GM23338 (cell line): ENCODE measurements around the gene SMG7. TPM values are rescaled to one million over a fixed set of nuclear protein-coding genes. Genes with fewer than 3 reads are reported as not detected.

Source experiments
- ATAC-seq: fragments of 200-7000 bp; cut with Tn5 transposase; 3 replicates; pipeline ENCODE4 v1.9.1; 2020
- DNase-seq: peaks from one replicate; pipeline ENCODE4 v3.0.0-alpha.2; 2015; ENCODE audit warnings: low spot score
- H2AFZ ChIP-seq: fragments of 200-600 bp; sonication (generic); 2 replicates; pipeline ENCODE4 v1.8.0; 2016; ENCODE audit warnings: antibody characterized with exemption, mild to moderate bottlenecking, moderate library complexity
- H3F3A ChIP-seq: fragments of 200-600 bp; sonication (generic); replicated peaks from 2 replicates; pipeline ENCODE4 v1.8.0; 2017; ENCODE audit warnings: antibody characterized with exemption, mixed run types, low read depth
- H3K27ac ChIP-seq: fragments of 200-600 bp; sonication (generic); 2 replicates; pipeline ENCODE4 v1.6.1; 2016; ENCODE audit warnings: low read depth
- H3K27me3 ChIP-seq: fragments of 200-600 bp; sonication (generic); 2 replicates; pipeline ENCODE4 v1.8.0; 2016; ENCODE audit warnings: mild to moderate bottlenecking, mixed run types, moderate library complexity; ENCODE audit not compliant: insufficient read depth
- H3K36me3 ChIP-seq: fragments of 200-600 bp; sonication (generic); 2 replicates; pipeline ENCODE4 v1.8.0; 2016; ENCODE audit warnings: mild to moderate bottlenecking; ENCODE audit not compliant: insufficient read depth
- H3K4me1 ChIP-seq: fragments of 200-600 bp; sonication (generic); 2 replicates; pipeline ENCODE4 v1.8.0; 2016; ENCODE audit warnings: mild to moderate bottlenecking, moderate library complexity; ENCODE audit not compliant: insufficient read depth
- H3K4me2 ChIP-seq: fragments of 200-600 bp; sonication (generic); 2 replicates; pipeline ENCODE4 v1.7.1; 2017; ENCODE audit warnings: mixed run types
- H3K4me3 ChIP-seq: fragments of 200-600 bp; sonication (generic); 2 replicates; pipeline ENCODE4 v1.6.1; 2016; ENCODE audit warnings: mixed run types
- H3K79me2 ChIP-seq: fragments of 200-600 bp; sonication (generic); replicated peaks from 2 replicates; pipeline ENCODE4 v1.8.0; 2017; ENCODE audit warnings: mild to moderate bottlenecking; ENCODE audit not compliant: insufficient read depth
- H3K9me2 ChIP-seq: fragments of 200-600 bp; sonication (generic); 2 replicates; pipeline ENCODE4 v1.8.0; 2017; ENCODE audit not compliant: insufficient read depth
- H4K20me1 ChIP-seq: fragments of 200-600 bp; sonication (generic); replicated peaks from 2 replicates; pipeline ENCODE4 v1.8.0; 2017; ENCODE audit warnings: mild to moderate bottlenecking; ENCODE audit not compliant: insufficient read depth
- H3K27ac Mint-ChIP-seq: 2 replicates; pipeline ENCODE4 v1.8.0; 2020; ENCODE audit warnings: inconsistent platforms, mild to moderate bottlenecking, moderate library complexity, mixed read lengths
- H3K27me3 Mint-ChIP-seq: 3 replicates; pipeline ENCODE4 v1.8.0; 2022; ENCODE audit warnings: low read depth, mild to moderate bottlenecking, moderate library complexity, mixed read lengths, inconsistent platforms; ENCODE audit not compliant: insufficient read depth, poor library complexity
- H3K36me3 Mint-ChIP-seq: 3 replicates; pipeline ENCODE4 v1.8.0; 2021; ENCODE audit warnings: low read depth, mild to moderate bottlenecking, inconsistent platforms, moderate library complexity, mixed read lengths
- H3K4me1 Mint-ChIP-seq: 3 replicates; pipeline ENCODE4 v1.8.0; 2020; ENCODE audit warnings: mild to moderate bottlenecking, inconsistent platforms, mixed read lengths
- H3K4me3 Mint-ChIP-seq: 3 replicates; pipeline ENCODE4 v1.8.0; 2021; ENCODE audit warnings: moderate library complexity, mild to moderate bottlenecking, inconsistent platforms, mixed read lengths
- H3K9me3 Mint-ChIP-seq: 3 replicates; pipeline ENCODE4 v1.8.0; 2020; ENCODE audit warnings: moderate library complexity, mild to moderate bottlenecking, inconsistent platforms, mixed read lengths
- CREB1 ChIP-seq: fragments of 250-450 bp; sonication (Bioruptor Pico); IDR thresholded peaks from 2 replicates; pipeline ENCODE4 v1.5.0; 2020; ENCODE audit warnings: low read depth, mild to moderate bottlenecking, moderate library complexity
- EZH2 ChIP-seq: fragments of 200-600 bp; sonication (generic); IDR thresholded peaks from one replicate; pipeline ENCODE4 v1.8.0; 2017; ENCODE audit warnings: antibody characterized with exemption, mild to moderate bottlenecking, low read depth; ENCODE audit not compliant: unreplicated experiment
- EZH2phosphoT487 ChIP-seq: fragments of 200-600 bp; sonication (generic); IDR thresholded peaks from one replicate; pipeline ENCODE4 v1.8.1; 2018; ENCODE audit warnings: antibody characterized with exemption; ENCODE audit not compliant: unreplicated experiment
- JUNB ChIP-seq: IDR thresholded peaks from one replicate; pipeline ENCODE4 v1.6.1; 2016; ENCODE audit warnings: antibody characterized with exemption; ENCODE audit not compliant: unreplicated experiment
- REST ChIP-seq: IDR thresholded peaks from one replicate; pipeline ENCODE4 v1.6.1; 2018; ENCODE audit warnings: antibody characterized with exemption; ENCODE audit not compliant: unreplicated experiment
- STAT1 ChIP-seq: IDR thresholded peaks from one replicate; pipeline ENCODE4 v1.6.1; 2016; ENCODE audit warnings: antibody characterized with exemption; ENCODE audit not compliant: unreplicated experiment
- ZNF114 ChIP-seq: fragments of 250-450 bp; sonication (Bioruptor Pico); IDR thresholded peaks from 2 replicates; pipeline ENCODE4 v1.5.0; 2020; ENCODE audit warnings: mild to moderate bottlenecking, moderate library complexity
- polyA plus RNA-seq: library from polyadenylated mRNA; unstranded; fragments of >200 nt; fragmentation: Nextera tagmentation; extraction: Ambion mirVana; gene quantifications from 2 replicates; pipeline ENCODE4 v1.2.1, GENCODE V29; 2016
- total RNA-seq: library from RNA; depleted of rRNA; stranded (reverse); fragments of >200 nt; shearing (Covaris generic); gene quantifications from 2 replicates; pipeline ENCODE4 v1.2.3, GENCODE V29; 2014

SMG7 gene
- total and polyA plus RNA-seq, 2 experiments from 2014 or later = 33.0 to 79.4 TPM

DNA sequence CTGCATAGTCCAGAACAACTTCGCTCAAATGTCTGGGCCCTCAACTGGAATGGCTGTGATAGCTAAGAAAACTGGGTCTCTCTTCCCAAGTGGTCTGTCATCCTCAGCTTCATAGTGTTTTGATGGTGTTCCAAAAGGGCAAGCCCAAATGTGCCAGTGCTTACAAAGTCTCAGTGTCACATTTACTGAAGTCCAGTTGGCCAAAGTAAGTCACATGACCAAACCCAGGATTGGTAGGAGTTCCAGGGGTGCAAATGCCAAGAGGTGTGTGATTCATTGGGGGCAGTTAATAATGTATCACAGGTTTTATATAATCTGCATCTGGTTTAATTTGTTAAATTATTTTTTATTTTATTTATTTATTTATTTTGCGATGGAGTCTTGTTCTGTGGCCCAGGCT, 24.9 kb downstream of the SMG7 start:
- H3K79me2 ChIP-seq = peaks cover 100% of the 10 kb centered on the region
- no peak overlapping the region for H3K4me3 ChIP-seq
- H3K27ac ChIP-seq = no peak overlapping the region
- Mint-ChIP-seq H3K4me3 (no peak overlapping the region), H3K36me3 (no peaks in the 10 kb centered on the region), H3K27ac (no peak overlapping the region; the same call in 1 of the 2 replicates), H3K4me1 (peaks cover 29% of the 10 kb centered on the region), H3K27me3 (no peaks in the 10 kb centered on the region), H3K9me3 (no peaks in the 10 kb centered on the region)
- no peaks in the 10 kb centered on the region for H3K9me2 ChIP-seq
- H3F3A ChIP-seq = no peaks in the 10 kb centered on the region
- H3K27me3 ChIP-seq = no peaks in the 10 kb centered on the region
- H3K4me1 ChIP-seq = peaks cover 18% of the 10 kb centered on the region
- H2AFZ ChIP-seq = no peak overlapping the region
- no peak for TF ChIP-seq REST
- TF ChIP-seq STAT1 = no peak
- TF ChIP-seq JUNB = no peak
- no peak for TF ChIP-seq ZNF114 (CRISPR knock-in tag)
- no peak for TF ChIP-seq CREB1 (CRISPR knock-in tag)
- no peak for TF ChIP-seq EZH2phosphoT487
- H3K4me2 ChIP-seq = no peak overlapping the region
- peaks cover 24% of the 10 kb centered on the region for H4K20me1 ChIP-seq
- H3K36me3 ChIP-seq = no peaks in the 10 kb centered on the region
- ATAC-seq (no peak), DNase-seq (no peak)

GRCh38 chr1:183498342-183498991, 26.2 kb downstream of the SMG7 start:
- no peaks in the 10 kb centered on the region for H3K36me3 Mint-ChIP-seq
- Histone ChIP-seq H3K4me3 (no peak overlapping the region), H4K20me1 (peaks cover 24% of the 10 kb centered on the region), H3K27me3 (no peaks in the 10 kb centered on the region), H3K4me2 (0 out of 2 replicates have a peak overlapping the region, but pooled peaks have one; percentile 16), H3K27ac (peak overlapping the region; percentile 82), H3K4me1 (peaks cover 18% of the 10 kb centered on the region), H3K79me2 (peaks cover 100% of the 10 kb centered on the region), H3K36me3 (no peaks in the 10 kb centered on the region), H3F3A (no peaks in the 10 kb centered on the region), H2AFZ (no peak overlapping the region), H3K9me2 (no peaks in the 10 kb centered on the region)
- DNase-seq = no peak
- H3K4me1 Mint-ChIP-seq = peaks cover 31% of the 10 kb centered on the region
- no peak overlapping the region for H3K4me3 Mint-ChIP-seq
- ATAC-seq = no peak; the same call in 2 of the 3 replicates
- no peaks in the 10 kb centered on the region for H3K27me3 Mint-ChIP-seq
- H3K27ac Mint-ChIP-seq = peak overlapping the region; percentile 22
- TF ChIP-seq STAT1 (no peak), EZH2phosphoT487 (no peak), EZH2 (no peak)
- no peaks in the 10 kb centered on the region for H3K9me3 Mint-ChIP-seq
